NCI-H2107 treated with DMSO at 0.1 percent for 48 hours (cell line): ENCODE results near the gene LARGE1.

Experiments used
- DNase-seq: peaks from one replicate; lab custom pipeline; 2025; ENCODE audit not compliant: unreplicated experiment; lab: John Stamatoyannopoulos, UW

Gene LARGE1

GRCh38 chr22:33828302-33828701, 92.0 kb downstream of the LARGE1 start:
- no peak for DNase-seq

DNA sequence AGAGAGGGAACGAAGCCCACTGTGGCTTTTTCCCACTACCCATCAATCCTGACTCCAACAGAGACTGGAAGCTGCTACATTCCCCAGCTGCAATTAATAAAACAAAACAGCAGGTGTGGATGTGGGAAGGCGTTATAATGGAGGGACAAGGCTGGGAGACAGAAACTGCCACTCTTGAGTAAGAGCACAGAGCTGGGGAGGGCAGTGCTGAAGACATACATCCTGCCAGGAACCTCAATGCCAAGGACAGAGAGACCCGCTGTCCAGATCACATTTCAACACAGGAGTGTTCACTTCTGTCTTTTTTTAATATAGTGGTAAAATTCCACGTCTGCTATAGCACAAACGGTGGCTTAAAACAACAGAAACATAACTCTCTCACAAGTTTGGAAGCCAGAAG, 94.5 kb downstream of the LARGE1 start:
- no peak for DNase-seq

GRCh38 chr22:33823552-33823951, 96.7 kb downstream of the LARGE1 start:
- no peak for DNase-seq

DNA sequence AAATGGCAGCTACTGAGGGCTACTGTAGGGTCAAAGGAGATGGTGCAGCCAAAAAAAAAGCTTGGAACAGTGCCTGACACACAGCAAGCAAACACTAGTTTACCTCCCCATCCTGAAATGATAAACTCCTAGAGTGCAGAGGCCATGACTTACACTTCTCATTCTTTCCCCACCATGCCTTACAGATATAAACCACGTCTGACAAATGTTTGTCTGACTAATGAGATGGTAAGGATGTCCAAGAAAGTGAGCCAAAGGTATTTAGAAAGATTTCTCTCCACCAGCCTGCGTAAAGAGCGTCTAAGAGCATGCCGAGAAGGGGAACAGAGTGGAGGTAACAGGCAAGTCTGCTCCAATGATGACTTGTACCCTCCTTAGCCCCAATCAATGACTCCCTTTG, 99.0 kb downstream of the LARGE1 start:
- DNase-seq, result no peak

DNA sequence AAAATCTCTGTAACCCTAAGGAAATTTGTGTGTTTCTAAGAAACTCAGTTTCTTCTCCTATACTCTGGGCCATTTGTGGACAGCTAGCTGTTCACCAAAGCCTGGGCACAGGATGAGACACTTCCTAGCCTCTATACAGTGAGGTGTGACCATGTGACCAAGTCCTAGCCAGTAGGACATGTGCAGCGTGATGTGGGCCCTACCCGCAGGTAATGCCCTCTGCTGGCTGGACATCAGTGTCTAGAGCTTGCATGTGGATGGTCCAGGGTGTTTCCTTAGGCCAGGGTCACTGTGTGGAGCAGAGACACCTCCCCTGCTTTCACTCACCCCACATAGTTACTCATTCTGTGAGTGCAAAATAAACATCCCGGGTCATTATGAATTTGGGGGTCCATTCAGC, 100.5 kb downstream of the LARGE1 start:
- no peak for DNase-seq

GRCh38 chr22:33817512-33818127, 102.7 kb downstream of the LARGE1 start:
- DNase-seq, result no peak

DNA sequence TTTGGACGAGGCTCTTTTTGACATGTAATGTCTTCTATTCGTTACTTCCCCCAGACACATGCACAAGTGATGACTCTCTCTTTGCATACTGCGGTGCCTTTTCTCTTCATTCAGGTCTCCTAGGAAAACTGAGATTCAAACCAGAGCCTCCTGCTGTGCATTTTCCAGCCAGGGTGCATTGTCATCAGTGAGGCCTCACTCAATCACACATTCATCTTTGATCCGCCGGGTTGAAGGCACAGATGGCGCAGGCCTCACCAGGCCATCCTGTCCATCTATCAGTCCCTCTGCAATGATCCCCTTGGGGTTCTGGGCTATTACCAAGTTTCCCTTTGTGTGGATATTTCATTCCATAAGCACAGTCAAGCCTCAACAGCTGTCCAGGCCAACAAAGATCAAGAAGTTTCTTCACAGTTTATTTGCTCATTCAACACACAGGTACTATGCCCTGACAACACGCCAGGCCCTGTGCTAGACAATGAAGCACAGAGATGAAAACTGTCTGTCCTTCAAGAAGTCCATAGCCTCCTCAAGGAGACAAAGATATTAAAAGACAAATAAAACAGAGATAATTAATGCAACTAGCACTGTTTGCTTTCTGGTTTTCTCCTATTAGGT, 107.8 kb downstream of the LARGE1 start:
- DNase-seq, result no peak

- DNase-seq, result no peak
Measured at GRCh38 chr22:33811686-33812085, 108.6 kb downstream of the LARGE1 start.

DNA sequence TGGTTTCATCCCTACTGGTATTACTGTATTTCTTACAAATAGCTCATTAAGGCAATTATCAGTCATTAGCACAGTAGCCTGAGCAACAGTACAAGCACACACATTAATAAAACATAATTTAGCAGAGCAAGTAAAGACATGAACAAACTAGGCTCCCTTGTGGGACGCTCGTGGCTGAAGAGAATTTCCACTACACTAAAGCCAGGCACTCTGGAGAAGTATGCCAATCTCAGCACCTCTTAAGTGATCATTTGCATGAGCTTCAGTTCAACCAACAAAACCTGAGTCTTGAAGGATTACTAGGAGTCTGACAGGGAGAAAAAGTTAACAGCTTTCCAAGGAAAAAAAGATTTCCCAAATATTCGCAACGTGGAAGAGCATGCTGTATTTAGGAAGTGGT, 109.1 kb downstream of the LARGE1 start:
- no peak for DNase-seq

DNA sequence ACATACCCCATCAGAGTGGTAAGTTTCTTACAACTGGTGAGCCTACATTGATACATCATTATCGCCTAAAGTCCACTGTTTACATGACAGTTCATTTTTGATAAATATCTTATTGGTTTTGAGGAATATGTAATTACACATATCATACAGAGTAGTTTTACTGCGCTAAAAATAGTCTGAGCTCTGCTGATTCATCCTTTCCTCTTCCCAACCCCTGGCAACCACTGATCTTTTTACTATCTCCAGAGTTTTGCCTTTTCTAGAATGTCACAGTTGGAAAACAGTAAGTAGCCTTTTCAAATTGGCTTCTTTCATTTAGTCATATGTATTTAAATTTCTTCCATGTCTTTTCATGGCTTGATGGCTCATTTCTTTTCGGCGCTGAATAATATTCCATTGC, 112.8 kb downstream of the LARGE1 start:
- DNase-seq, result no peak

DNA sequence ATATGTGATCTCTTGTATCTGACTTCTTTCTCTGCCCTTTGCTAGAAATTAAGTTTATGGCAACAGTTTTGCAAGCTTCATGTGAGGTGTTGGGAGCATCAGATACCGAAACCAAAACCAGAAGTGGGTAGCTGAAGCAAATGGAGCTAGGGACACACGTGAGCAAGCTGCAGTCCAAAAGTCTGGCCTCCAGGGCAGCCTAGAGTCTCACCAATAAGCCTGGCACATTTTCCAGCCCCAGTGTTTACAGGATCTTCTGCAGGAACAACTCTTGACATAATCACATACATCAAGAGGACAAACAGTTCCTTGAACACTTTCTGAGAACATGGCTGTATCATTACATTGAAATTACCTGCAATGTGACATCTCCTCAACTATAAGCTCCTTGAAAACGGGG, 114.1 kb downstream of the LARGE1 start:
- no peak for DNase-seq

DNA sequence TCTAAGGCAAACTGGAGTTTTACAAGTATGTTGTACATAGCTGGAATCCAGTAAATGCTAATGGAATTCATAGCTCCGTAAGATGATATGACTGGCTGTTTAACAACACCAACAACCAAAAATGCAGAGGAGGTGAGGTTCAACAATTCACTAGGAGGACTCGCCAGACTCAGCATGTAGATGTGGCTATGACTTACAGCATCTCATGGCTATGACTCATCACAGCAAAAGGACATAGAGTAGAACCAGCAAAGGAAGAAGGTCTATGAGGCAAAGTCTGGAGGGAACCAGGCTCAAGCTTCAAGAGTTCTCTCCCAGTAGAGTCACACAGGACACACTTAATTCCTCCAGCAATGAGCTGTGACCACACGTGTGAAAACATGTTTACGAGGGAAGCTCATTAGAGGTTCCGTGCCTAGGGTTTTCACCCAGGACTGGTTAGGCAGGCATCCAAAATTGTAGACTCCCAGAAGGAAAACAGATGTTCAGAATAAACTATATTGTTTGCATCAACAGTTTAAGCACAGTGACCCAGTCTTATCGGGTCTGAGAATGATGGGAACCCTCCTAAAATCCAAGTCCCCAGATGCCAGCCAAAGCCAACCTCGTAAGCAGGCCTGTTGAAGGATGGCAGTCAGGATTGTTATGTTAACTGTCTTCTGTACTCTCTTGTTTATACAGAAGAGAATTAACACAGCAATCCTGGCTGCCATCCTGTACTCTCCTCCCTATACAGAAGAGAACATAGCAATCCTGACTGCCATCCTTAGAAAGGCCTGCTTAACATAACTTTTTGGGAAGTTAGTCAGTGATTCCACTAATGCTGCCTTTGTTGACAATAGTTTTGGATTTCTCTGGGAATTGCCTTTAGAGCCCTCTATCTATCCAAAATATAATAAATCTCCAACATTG, 116.6 kb downstream of the LARGE1 start:
- no peak for DNase-seq

- DNase-seq, result no peak
Measured at GRCh38 chr22:33798401-33798800, 121.9 kb downstream of the LARGE1 start.

- DNase-seq, result no peak
Measured at GRCh38 chr22:33796494-33796893, 123.8 kb downstream of the LARGE1 start.

GRCh38 chr22:33793475-33793874, 126.8 kb downstream of the LARGE1 start:
- DNase-seq, result no peak

DNA sequence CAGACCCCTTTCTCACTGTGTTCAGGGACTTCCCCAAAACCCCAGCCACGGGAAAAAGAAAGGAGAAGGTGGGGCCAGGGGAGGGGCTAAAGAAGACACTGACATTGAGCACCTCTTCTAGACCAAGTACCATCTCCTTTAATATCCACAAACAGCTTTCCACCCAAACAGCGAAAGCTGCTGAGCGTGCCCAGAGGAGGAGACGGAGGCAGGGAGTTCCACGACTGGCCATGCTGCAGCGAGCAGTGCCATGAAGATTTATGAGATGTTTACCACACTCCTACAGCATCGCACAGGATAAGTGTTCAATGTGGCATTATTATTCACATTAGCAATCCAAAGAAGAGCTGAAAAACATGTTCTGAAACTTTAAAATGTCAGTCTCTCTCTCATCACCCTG, 127.4 kb downstream of the LARGE1 start:
- DNase-seq, result no peak

DNA sequence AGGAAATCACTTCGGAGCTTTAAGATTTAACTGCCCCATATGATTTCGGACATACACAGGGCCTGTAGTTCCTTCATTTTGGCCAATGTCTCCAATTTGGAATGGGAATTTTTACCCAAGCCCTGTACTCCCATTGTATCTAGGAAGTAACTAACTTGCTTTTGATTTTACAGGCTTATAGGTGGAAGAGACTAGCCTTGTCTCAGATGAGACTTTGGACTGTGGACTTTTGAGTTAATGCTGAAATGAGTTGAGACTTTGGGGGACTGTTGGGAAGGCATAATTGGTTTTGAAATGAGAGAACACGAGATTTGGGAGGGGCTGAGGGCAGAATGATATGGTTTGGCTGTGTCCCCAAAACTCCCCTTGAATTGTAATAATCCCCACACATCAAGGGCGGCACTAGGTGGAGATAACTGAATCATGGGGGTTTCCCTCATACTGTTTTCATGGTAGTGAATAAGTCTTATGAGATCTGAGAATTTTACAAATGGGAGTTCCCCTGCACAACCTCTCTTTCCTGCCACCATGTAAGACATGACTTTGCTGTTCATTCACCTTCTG, 130.5 kb downstream of the LARGE1 start:
- DNase-seq, result no peak

GRCh38 chr22:33788927-33789326, 131.3 kb downstream of the LARGE1 start:
- DNase-seq, result no peak

DNA sequence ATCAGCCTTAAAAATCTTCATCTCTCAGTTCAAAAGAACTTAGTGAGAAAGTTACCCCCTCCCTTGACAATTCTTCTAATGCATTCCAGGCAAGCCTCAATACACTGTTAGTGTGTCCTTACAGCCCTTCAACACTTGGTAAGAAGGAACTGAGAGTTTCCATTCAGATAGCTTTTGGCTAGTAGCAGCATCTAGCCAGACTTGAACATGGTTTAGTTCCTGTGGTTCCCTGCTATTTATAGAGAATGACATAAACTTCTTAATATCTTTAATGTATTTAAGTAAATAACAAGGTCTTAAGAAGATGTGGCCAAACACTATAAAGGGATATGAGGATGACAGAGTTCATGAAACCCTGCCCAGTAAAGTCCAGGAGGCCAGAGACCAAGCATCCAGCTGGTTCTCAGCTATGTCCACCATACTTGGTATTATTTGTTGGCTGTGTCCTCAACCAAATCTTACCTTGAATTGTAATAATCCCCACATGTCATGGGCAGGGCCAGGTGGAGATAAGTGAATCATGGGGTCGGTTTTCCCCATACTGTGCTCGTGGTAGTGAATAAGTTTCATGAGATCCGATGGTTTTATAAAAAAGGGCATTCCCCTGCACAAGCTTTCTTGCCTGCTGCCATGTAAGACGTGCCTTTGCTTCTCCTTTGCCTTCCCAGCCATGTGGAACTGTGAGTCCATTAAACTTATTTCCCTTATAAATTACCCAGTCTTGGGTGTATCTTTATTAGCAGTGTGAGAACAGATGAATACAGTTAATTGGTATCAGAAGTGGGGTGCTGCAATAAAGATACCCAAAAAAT, 132.4 kb downstream of the LARGE1 start:
- no peak for DNase-seq

DNA sequence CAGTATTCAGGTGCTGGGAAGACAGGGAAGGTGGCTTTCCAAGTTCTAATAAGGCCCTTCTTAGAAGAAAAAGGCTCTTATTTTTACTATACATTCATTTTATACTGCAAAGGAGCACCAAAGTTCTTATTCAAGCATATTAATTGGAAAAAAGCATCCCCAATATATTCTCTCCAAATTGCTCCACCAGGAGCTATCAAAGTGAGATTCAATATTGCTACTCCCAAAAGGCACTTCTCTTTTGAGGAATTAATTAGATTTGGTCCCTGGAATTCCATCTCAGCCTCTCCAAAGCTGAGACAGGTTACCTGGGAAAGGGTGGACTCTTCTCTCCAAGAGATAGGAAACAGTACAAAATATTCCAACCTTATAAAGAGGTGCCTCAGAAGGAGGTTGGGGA, 134.1 kb downstream of the LARGE1 start:
- no peak for DNase-seq
